ENCODE data around the gene STARD10.

The STARD10 gene

GRCh38 chr11:72793425-72794367 lies at the start of gene STARD10:
STARD10 (minus strand) TSS chr11:72794047; CDS start chr11:72781181, 12,866 bp downstream.
- DNase-seq = peak; percentile 93
- in situ Hi-C loops (cut with HindIII; ENCODE audit: low pct_ligation_motif_present, low pct_unique_long_range_greater_than_20kb, low sequenced_read_pairs) = no loop called here

GRCh38 chr11:72842653-72843330 lies 48.9 kb upstream of the STARD10 start:
- DNase-seq = no peak
- in situ Hi-C loops (cut with HindIII; ENCODE audit: low pct_ligation_motif_present, low pct_unique_long_range_greater_than_20kb, low sequenced_read_pairs) = no loop called here

- in situ Hi-C loops (cut with HindIII; ENCODE audit: low pct_ligation_motif_present, low pct_unique_long_range_greater_than_20kb, low sequenced_read_pairs) = no loop called here
- DNase-seq = no peak
These were observed 48.3 kb upstream of the STARD10 start for GRCh38 chr11:72842126-72842525.

GRCh38 chr11:72841397-72841796 lies 47.5 kb upstream of the STARD10 start:
- in situ Hi-C loops (cut with HindIII; ENCODE audit: low pct_ligation_motif_present, low pct_unique_long_range_greater_than_20kb, low sequenced_read_pairs) = no loop called here
- DNase-seq = no peak

GRCh38 chr11:72840780-72841179 lies 46.9 kb upstream of the STARD10 start:
- in situ Hi-C loops (cut with HindIII; ENCODE audit: low pct_ligation_motif_present, low pct_unique_long_range_greater_than_20kb, low sequenced_read_pairs) = no loop called here

GRCh38 chr11:72838691-72839305 lies 45.0 kb upstream of the STARD10 start:
- no peak for DNase-seq
- in situ Hi-C loops (cut with HindIII; ENCODE audit: low pct_ligation_motif_present, low pct_unique_long_range_greater_than_20kb, low sequenced_read_pairs) = no loop called here

More at GRCh38 chr11:72840780-72841179, 46.9 kb upstream of the STARD10 start:
- no peak for DNase-seq

- in situ Hi-C loops (cut with HindIII; ENCODE audit: low pct_ligation_motif_present, low pct_unique_long_range_greater_than_20kb, low sequenced_read_pairs) = no loop called here
- DNase-seq = no peak
These were observed 42.3 kb upstream of the STARD10 start for GRCh38 chr11:72836111-72836510.

GRCh38 chr11:72834905-72835304 lies 41.1 kb upstream of the STARD10 start:
- no peak for DNase-seq
- in situ Hi-C loops (cut with HindIII; ENCODE audit: low pct_ligation_motif_present, low pct_unique_long_range_greater_than_20kb, low sequenced_read_pairs) = no loop called here

- no peak for DNase-seq
- in situ Hi-C loops (cut with HindIII; ENCODE audit: low pct_ligation_motif_present, low pct_unique_long_range_greater_than_20kb, low sequenced_read_pairs) = no loop called here
These were observed 40.1 kb upstream of the STARD10 start for GRCh38 chr11:72833811-72834493.

- no peak for DNase-seq
- in situ Hi-C loops (cut with HindIII; ENCODE audit: low pct_ligation_motif_present, low pct_unique_long_range_greater_than_20kb, low sequenced_read_pairs) = no loop called here
These were observed 39.4 kb upstream of the STARD10 start for GRCh38 chr11:72833083-72833733.

- in situ Hi-C loops (cut with HindIII; ENCODE audit: low pct_ligation_motif_present, low pct_unique_long_range_greater_than_20kb, low sequenced_read_pairs) = no loop called here
- DNase-seq = no peak
These were observed 38.6 kb upstream of the STARD10 start for GRCh38 chr11:72832301-72833082.

- DNase-seq = peak; percentile 70
- in situ Hi-C loops (cut with HindIII; ENCODE audit: low pct_ligation_motif_present, low pct_unique_long_range_greater_than_20kb, low sequenced_read_pairs) = no loop called here
These were observed 37.9 kb upstream of the STARD10 start for GRCh38 chr11:72831521-72832300.

- DNase-seq = no peak
- in situ Hi-C loops (cut with HindIII; ENCODE audit: low pct_ligation_motif_present, low pct_unique_long_range_greater_than_20kb, low sequenced_read_pairs) = no loop called here
These were observed 36.2 kb upstream of the STARD10 start for GRCh38 chr11:72829884-72830533.

- in situ Hi-C loops (cut with HindIII; ENCODE audit: low pct_ligation_motif_present, low pct_unique_long_range_greater_than_20kb, low sequenced_read_pairs) = no loop called here
- no peak for DNase-seq
These were observed 35.3 kb upstream of the STARD10 start for GRCh38 chr11:72829178-72829577.

GRCh38 chr11:72828692-72829101 lies 34.9 kb upstream of the STARD10 start:
- in situ Hi-C loops (cut with HindIII; ENCODE audit: low pct_ligation_motif_present, low pct_unique_long_range_greater_than_20kb, low sequenced_read_pairs) = no loop called here
- DNase-seq = no peak

- in situ Hi-C loops (cut with HindIII; ENCODE audit: low pct_ligation_motif_present, low pct_unique_long_range_greater_than_20kb, low sequenced_read_pairs) = no loop called here
These were observed 34.3 kb upstream of the STARD10 start for GRCh38 chr11:72828081-72828567.

More at GRCh38 chr11:72828081-72828567, 34.3 kb upstream of the STARD10 start:
- DNase-seq = no peak

All from ACHN (cell line).